ENCODE data around the gene C18orf54. TPM values are rescaled to one million over a fixed set of nuclear protein-coding genes. Genes with fewer than 3 reads are reported as not detected.

Gene C18orf54
- total RNA-seq, 1 donor from 2014 or later = 3.9 TPM

GRCh38 chr18:54327818-54328217 lies 29.9 kb upstream of the C18orf54 start:
- Histone ChIP-seq H3K9me3 (no peaks in the 10 kb centered on the region), H3K27ac (no peak overlapping the region), H3K4me3 (no peak overlapping the region), H3K27me3 (ENCODE audit: low read depth) (no peaks in the 10 kb centered on the region), H3K36me3 (no peaks in the 10 kb centered on the region), H3K4me1 (no peaks in the 10 kb centered on the region)
- DNase-seq (no peak), ATAC-seq (no peak)
- intact Hi-C loops (cut with DNase I) = no loop called here
- no peak for TF ChIP-seq CTCF (IDR thresholded peaks at IDR 0.05)

DNA sequence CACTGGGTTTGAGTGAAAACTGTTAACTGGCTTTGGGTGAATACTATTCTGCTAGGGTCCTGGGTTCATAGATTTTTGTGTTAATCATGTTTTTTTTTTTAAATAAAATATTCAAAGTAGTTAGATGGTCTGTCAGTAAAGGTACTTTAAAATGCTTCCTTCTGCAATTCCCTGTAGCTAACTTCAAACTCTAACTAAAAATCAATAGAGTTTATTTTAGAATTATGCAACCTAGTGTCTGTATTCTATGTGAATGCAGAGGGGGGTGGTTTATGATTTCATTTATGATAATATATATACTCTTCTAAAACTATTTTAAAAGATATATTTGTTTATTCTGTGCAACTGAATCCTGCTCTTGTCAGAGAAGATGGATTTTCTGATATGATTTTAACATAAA lies 27.9 kb upstream of the C18orf54 start:
- H3K9me3 ChIP-seq = no peaks in the 10 kb centered on the region
- no peaks in the 10 kb centered on the region for H3K4me1 ChIP-seq
- no peaks in the 10 kb centered on the region for H3K27me3 ChIP-seq (ENCODE audit: low read depth)
- H3K4me3 ChIP-seq = no peak overlapping the region
- no peak for ATAC-seq
- DNase-seq = no peak
- no peak for TF ChIP-seq CTCF (IDR thresholded peaks at IDR 0.05)
- H3K36me3 ChIP-seq = no peaks in the 10 kb centered on the region
- intact Hi-C loops (cut with DNase I) = no loop called here
- no peak overlapping the region for H3K27ac ChIP-seq

GRCh38 chr18:54330768-54331548 lies 26.7 kb upstream of the C18orf54 start:
- Histone ChIP-seq H3K36me3 (no peaks in the 10 kb centered on the region), H3K4me3 (no peak overlapping the region), H3K9me3 (no peaks in the 10 kb centered on the region), H3K27ac (no peak overlapping the region), H3K4me1 (no peaks in the 10 kb centered on the region), H3K27me3 (ENCODE audit: low read depth) (no peaks in the 10 kb centered on the region)
- ATAC-seq = no peak
- intact Hi-C loops (cut with DNase I) = no loop called here
- DNase-seq = no peak
- TF ChIP-seq CTCF (IDR thresholded peaks at IDR 0.05) = no peak

DNA sequence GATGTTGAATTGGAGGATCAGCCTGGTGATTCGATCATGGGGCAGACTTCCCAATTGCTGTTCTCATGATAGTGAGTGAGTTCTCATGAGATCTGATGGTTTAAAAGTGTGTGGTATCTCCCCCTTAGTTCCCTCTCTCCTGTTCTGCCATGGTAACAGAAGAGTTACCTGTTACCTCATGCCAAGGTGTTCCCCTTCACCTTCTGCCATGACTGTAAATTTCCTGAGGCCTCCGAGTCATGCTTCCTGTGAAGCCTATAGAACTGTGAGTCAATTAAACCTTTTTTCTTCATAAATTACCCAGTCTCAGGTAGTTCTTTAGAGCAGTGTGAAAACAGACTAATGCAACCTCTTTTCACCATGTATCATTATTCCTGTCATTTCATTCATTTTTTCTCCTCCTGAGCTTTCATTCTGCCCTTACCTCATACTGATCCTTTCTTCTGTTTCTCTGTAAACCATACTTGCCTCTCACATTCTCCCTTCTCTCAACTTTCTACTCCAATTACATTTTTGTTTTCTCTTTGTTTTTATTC lies 22.0 kb upstream of the C18orf54 start:
- TF ChIP-seq CTCF (IDR thresholded peaks at IDR 0.05) = no peak
- Histone ChIP-seq H3K4me3 (no peak overlapping the region), H3K27me3 (ENCODE audit: low read depth) (no peaks in the 10 kb centered on the region), H3K9me3 (no peaks in the 10 kb centered on the region), H3K36me3 (no peaks in the 10 kb centered on the region), H3K4me1 (no peaks in the 10 kb centered on the region), H3K27ac (no peak overlapping the region)
- DNase-seq (no peak), ATAC-seq (no peak)
- intact Hi-C loops (cut with DNase I) = no loop called here

DNA sequence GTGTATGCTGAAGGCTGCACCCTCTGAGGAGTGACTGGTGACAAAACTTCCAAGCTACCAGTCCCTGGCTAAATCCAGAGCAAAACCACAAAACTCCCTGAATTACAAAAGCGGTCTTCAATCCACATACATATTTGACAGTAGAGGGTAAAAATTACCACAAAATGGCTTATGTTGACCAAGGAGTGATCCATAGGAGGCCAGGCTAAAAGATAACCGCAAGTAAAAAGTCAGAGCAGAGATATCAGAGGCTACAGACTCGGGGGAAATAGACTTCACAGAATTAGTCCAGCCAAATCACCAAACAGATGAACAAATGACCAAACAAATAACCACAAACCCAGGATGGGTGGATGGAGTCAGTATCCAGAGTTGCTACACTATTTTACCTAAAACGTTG lies 19.5 kb upstream of the C18orf54 start:
- no peaks in the 10 kb centered on the region for H3K9me3 ChIP-seq
- no peaks in the 10 kb centered on the region for H3K36me3 ChIP-seq
- no peak overlapping the region for H3K4me3 ChIP-seq
- DNase-seq = no peak
- no peak for TF ChIP-seq CTCF (IDR thresholded peaks at IDR 0.05)
- no peaks in the 10 kb centered on the region for H3K27me3 ChIP-seq (ENCODE audit: low read depth)
- no peak overlapping the region for H3K27ac ChIP-seq
- no peak for ATAC-seq
- intact Hi-C loops (cut with DNase I) = no loop called here
- no peaks in the 10 kb centered on the region for H3K4me1 ChIP-seq

Data from lower lobe of right lung (tissue), 2 donors.